ENCODE measurements around the gene GPC4. TPM values are rescaled to one million over a fixed set of nuclear protein-coding genes. Genes with fewer than 3 reads are reported as not detected.
"Not testable (repeated sequence)": the region's sequence is repeated elsewhere in the genome, so short reads cannot be mapped to it uniquely, and the experiment has no call there.

The GPC4 gene
- polyA plus RNA-seq, 12 donors = 50.0 to 127 (median 99.1) TPM; not detected in 1

- DNase-seq = no peak
Observed at GRCh38 chrX:133373386-133374079, 41.8 kb downstream of the GPC4 start.

- DNase-seq = no peak
Observed at GRCh38 chrX:133370696-133371275, 44.5 kb downstream of the GPC4 start.

GRCh38 chrX:133369065-133369464, 46.2 kb downstream of the GPC4 start:
- DNase-seq = no peak

- DNase-seq = no peak
Observed at GRCh38 chrX:133366735-133367134, 48.6 kb downstream of the GPC4 start.

GRCh38 chrX:133365871-133366611, 49.2 kb downstream of the GPC4 start:
- DNase-seq = no peak

GRCh38 chrX:133364865-133365264, 50.4 kb downstream of the GPC4 start:
- DNase-seq = no peak

GRCh38 chrX:133364196-133364595, 51.1 kb downstream of the GPC4 start:
- DNase-seq = no peak

- DNase-seq = no peak
Observed at GRCh38 chrX:133362538-133362937, 52.8 kb downstream of the GPC4 start.

- no peak for DNase-seq
Observed at GRCh38 chrX:133359466-133359865, 55.8 kb downstream of the GPC4 start.

- DNase-seq = no peak
Observed at GRCh38 chrX:133353233-133353632, 62.1 kb downstream of the GPC4 start.

- no peak for DNase-seq
Observed at GRCh38 chrX:133350751-133351150, 64.5 kb downstream of the GPC4 start.

- no peak for DNase-seq
Observed at GRCh38 chrX:133346026-133346425, 69.3 kb downstream of the GPC4 start.

GRCh38 chrX:133339566-133339965, 75.7 kb downstream of the GPC4 start:
- no peak for DNase-seq

- DNase-seq = no peak
Observed at GRCh38 chrX:133337250-133337649, 78.0 kb downstream of the GPC4 start.

- no peak for DNase-seq
Observed at GRCh38 chrX:133335027-133335426, 80.3 kb downstream of the GPC4 start.

GRCh38 chrX:133333154-133333750, 82.0 kb downstream of the GPC4 start:
- no peak for DNase-seq

GRCh38 chrX:133332737-133333136, 82.6 kb downstream of the GPC4 start:
- DNase-seq = no peak

GRCh38 chrX:133330956-133331355, 84.3 kb downstream of the GPC4 start:
- DNase-seq = no peak

- DNase-seq = no peak
Observed at GRCh38 chrX:133325422-133325821, 89.9 kb downstream of the GPC4 start.

- DNase-seq = no peak
Observed at GRCh38 chrX:133323431-133323830, 91.9 kb downstream of the GPC4 start.

- DNase-seq = not testable (repeated sequence)
Observed at GRCh38 chrX:133322269-133322668, 93.0 kb downstream of the GPC4 start.

GRCh38 chrX:133321451-133321850, 93.8 kb downstream of the GPC4 start:
- DNase-seq = no peak

GRCh38 chrX:133314281-133314680, 101.0 kb downstream of the GPC4 start:
- DNase-seq = no peak

Measured in muscle of arm (tissue), 12 donors.